Astrocyte of the spinal cord (primary cell): ENCODE results near the gene ISG15.
"Not testable (repeated sequence)": the region's sequence is repeated elsewhere in the genome, so short reads cannot be mapped to it uniquely, and the experiment has no call there.

Experiments used
- DNase-seq: peaks from one replicate; pipeline ENCODE4 v3.0.0; 2011; ENCODE audit warnings: low read depth, low spot score
- H3K4me3 ChIP-seq: 2 replicates; pipeline ENCODE4 v1.5.1; 2011; ENCODE audit warnings: low read depth, mild to moderate bottlenecking, low read length, moderate library complexity
- CTCF ChIP-seq: IDR thresholded peaks from 2 replicates; pipeline ENCODE4 v1.5.1; 2012; ENCODE audit warnings: low read depth, mild to moderate bottlenecking, low read length, inconsistent platforms
- in situ Hi-C: cut with HindIII; loops from 2 replicates; pipeline ENCODE4 v1.10.0; 2017; ENCODE audit warnings: low sequenced_read_pairs

ISG15 gene

GRCh38 chr1:1005774-1006304 lies 7.5 kb upstream of the ISG15 start:
- in situ Hi-C loops, result no loop called here
- H3K4me3 ChIP-seq, result no peak overlapping the region
- DNase-seq, result no peak
- TF ChIP-seq CTCF, result no peak

DNA sequence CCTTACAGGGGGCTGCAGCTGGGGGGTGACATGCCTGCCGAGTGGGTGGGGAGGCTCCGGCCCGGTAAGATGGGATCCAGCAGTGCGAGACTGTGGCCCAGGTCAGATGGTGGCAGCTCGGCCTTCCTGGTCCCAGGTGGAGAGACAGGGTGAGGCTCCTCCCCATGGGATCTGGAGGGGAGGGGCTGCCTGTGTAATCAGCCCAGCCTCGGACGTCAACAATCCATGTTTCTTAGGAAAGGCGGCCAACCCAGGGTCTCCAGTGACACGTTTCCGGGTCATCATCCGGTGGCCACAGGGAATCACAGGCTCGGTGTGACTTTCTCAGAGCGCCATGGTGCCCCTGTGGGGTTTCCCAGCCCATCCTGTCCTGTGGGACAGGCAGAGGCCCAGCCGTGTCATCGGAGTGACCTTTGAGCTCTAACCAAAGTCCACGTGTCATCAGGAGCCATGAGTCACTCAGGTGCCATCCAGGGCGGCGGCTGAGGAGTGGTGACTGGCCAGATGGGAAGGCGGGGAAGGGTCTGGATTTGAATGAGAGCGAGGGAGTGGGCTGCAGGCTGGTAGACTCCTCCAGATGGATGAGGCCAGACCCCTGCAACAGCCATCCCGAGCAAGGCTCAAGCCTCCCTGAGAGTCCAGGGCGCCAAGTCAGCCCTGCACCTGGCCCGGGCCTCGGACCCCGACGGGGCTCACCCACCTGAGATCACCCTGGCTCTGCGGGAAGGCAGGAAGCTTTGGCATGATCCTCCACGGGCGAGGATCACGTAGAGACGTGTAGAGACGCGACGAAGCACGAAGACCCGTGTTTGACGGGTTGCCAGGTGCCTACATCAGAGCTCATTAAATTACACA lies 6.8 kb upstream of the ISG15 start:
- DNase-seq, result no peak
- in situ Hi-C loops, result no loop called here
- no peak for TF ChIP-seq CTCF
- H3K4me3 ChIP-seq, result no peak overlapping the region

DNA sequence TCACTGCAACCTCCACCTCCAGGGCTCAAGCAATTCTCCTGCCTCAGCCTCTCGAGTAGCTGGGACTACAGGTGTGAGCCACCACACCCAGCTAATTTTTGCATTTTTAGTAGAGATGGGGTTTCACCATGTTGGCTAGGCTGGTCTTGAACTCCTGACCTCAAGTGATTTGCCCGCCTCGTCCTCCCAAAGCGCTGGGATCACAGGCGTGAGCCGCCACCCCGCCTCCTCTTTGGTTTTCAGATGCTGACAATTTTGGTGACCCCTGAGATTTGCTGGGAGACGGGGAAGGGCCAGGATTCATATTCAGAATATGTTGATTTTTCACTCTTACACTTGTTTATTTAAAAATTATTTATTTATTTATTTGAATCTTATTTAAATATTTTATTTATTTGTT lies 3.2 kb upstream of the ISG15 start:
- in situ Hi-C loops, DNase-seq, H3K4me3 ChIP-seq: not testable (repeated sequence)

DNA sequence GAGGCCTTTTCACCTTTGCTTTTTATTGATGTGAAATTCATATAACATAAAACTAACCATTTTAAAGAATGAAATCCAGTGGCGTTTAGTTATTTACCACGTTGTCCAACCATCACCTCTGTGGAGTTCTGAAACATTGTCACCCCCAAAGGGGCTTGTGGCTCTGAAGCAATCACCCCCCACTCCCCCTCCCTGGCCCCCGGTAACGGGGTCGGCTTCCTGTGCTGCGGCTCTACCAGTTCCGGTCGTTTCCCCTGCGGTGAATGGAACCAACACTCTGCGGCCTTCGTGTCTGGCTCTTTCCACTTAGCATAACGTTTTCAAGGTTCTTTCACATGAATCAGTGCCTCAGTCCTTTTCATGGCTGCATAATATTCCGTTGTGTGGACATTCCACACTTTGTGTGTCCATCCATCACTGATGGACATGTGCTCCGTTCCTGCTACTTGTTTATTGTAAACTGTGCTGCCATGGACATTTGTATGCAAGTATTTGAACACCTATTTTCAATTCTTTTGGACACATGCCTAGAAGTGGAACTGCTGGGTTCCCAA lies 1.8 kb upstream of the ISG15 start:
- no peak overlapping the region for H3K4me3 ChIP-seq
- no peak for DNase-seq
- in situ Hi-C loops, result no loop called here
- TF ChIP-seq CTCF, result no peak

GRCh38 chr1:1012736-1013104 lies 577 bp upstream of the ISG15 start:
- peak overlapping the region; percentile 60 for H3K4me3 ChIP-seq
- in situ Hi-C loops, DNase-seq: not testable (repeated sequence)

DNA sequence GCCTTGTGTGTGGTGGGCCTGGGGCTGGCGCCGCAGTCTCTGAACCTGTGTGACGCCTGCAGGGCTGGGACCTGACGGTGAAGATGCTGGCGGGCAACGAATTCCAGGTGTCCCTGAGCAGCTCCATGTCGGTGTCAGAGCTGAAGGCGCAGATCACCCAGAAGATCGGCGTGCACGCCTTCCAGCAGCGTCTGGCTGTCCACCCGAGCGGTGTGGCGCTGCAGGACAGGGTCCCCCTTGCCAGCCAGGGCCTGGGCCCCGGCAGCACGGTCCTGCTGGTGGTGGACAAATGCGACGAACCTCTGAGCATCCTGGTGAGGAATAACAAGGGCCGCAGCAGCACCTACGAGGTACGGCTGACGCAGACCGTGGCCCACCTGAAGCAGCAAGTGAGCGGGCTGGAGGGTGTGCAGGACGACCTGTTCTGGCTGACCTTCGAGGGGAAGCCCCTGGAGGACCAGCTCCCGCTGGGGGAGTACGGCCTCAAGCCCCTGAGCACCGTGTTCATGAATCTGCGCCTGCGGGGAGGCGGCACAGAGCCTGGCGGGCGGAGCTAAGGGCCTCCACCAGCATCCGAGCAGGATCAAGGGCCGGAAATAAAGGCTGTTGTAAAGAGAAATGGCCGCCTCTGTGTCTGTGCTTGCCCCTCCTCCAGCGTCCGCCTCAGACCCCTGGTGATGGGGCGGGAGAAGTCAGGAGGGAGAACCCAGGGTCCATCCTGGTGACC lies 788 bp downstream of the ISG15 start:
- in situ Hi-C loops, result no loop called here

More for the DNA sequence above, 788 bp downstream of the ISG15 start:
- no peak for TF ChIP-seq CTCF
- H3K4me3 ChIP-seq, result peak overlapping the region; percentile 60
- no peak for DNase-seq
